ENCODE data around the gene EFCAB7.
"Not testable (repeated sequence)": the region's sequence is repeated elsewhere in the genome, so short reads cannot be mapped to it uniquely, and the experiment has no call there.

DNA sequence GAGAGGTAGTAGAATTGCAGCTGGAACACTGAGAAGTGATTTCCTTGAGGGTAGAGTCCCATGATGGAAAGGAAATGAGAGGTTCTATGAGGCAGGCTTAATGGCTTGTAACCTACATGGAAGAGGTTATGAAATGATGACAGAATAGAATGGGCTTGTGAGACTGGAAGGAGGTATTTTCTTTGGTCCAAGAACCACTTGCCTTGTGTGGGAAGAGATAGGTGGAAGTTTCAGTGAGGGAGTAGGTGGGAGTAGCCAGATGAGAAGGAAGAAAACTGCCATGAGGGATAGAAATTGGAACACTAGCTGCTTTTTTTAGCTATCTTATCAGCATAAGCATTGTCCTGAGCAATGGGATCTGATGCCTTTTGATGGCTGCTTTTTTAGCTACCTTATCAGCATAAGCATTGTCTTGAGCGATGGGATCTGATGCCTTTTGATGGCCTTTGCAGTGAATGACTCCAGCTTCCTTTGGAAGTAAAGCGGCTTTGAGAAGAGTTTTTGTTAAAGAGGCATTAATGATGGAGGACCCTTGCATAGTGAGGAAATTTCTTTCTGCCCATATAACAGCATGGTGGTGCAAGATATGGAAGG is 51.0 kb downstream of the EFCAB7 start:
- TF ChIP-seq, protein P1, sequence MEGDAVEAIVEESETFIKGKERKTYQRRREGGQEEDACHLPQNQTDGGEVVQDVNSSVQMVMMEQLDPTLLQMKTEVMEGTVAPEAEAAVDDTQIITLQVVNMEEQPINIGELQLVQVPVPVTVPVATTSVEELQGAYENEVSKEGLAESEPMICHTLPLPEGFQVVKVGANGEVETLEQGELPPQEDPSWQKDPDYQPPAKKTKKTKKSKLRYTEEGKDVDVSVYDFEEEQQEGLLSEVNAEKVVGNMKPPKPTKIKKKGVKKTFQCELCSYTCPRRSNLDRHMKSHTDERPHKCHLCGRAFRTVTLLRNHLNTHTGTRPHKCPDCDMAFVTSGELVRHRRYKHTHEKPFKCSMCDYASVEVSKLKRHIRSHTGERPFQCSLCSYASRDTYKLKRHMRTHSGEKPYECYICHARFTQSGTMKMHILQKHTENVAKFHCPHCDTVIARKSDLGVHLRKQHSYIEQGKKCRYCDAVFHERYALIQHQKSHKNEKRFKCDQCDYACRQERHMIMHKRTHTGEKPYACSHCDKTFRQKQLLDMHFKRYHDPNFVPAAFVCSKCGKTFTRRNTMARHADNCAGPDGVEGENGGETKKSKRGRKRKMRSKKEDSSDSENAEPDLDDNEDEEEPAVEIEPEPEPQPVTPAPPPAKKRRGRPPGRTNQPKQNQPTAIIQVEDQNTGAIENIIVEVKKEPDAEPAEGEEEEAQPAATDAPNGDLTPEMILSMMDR (IDR thresholded peaks at IDR 0.05), result not testable (repeated sequence)
- TF ChIP-seq POLR2A, POLR2AphosphoS5 (IDR thresholded peaks at IDR 0.05): not testable (repeated sequence)

Data from breast epithelium (tissue), 3 donors.